HG03139 (cell line): ENCODE results near the gene LDLRAD4.

Source experiments
- ATAC-seq: cut with Tn5 transposase; IDR thresholded peaks from one replicate; pipeline ENCODE4 v1.9.1; 2021; ENCODE audit not compliant: unreplicated experiment

LDLRAD4 gene

GRCh38 chr18:13496691-13497281, 278.2 kb downstream of the LDLRAD4 start:
- no peak for ATAC-seq

DNA sequence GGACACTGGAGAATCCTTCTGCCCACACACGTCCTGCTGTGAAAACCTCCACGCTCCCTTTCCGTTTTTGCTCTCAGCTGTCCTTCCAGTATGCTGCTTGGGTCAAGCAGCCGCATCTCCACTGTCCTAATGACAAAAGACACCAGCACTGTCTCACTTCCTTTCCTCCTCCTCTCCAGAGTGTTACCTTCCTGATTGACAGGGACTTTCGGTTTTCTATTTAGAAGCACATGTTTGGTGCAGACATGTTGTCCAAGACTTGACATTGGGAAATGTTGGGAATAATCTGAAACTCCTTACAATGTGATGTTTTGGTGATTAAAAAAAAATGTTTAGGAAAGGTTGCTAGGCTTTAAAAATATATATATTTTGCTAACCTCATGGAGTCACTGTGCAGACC, 281.2 kb downstream of the LDLRAD4 start:
- ATAC-seq = no peak

- ATAC-seq = no peak
Measured at GRCh38 chr18:13500227-13500865, 281.8 kb downstream of the LDLRAD4 start.

GRCh38 chr18:13500869-13501542, 282.4 kb downstream of the LDLRAD4 start:
- ATAC-seq = no peak

DNA sequence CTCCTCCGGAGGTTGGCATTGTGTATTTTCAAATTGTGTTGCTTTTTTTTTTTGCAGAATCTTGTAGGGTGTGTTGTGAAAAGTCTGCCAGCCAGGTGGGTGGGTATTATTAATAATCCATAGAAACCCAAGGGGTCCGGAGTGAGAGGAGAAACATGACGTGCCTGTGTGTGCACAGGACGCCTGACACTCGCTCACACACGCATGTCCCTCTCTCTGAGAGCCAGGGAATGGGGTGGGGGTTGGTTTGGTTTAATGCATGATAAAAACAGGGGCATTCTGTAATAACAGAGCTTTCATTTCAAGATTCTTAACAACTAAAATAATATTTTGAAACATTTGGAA, 283.0 kb downstream of the LDLRAD4 start:
- no peak for ATAC-seq

- peak; percentile 67 for ATAC-seq
Measured at GRCh38 chr18:13501891-13502290, 283.3 kb downstream of the LDLRAD4 start.

GRCh38 chr18:13502585-13502984, 284.0 kb downstream of the LDLRAD4 start:
- no peak for ATAC-seq

DNA sequence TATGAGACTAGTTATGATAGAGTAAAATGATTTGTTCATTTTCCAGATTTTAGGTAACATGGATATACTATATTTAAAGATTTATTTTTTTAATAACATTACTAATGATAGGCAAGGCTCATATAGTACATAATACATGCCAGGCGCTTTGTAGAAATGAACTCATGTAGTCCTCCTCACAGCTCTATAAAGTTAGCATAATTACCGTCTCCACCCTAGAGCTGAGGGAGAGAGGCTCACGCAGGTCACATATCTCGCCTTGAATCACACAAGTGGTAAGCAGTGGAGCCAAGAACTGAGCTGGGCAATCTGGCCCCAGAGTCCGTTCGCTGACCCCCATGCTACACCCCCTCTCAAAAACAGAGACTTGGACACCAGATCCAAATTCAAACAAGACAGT, 285.3 kb downstream of the LDLRAD4 start:
- ATAC-seq = no peak

DNA sequence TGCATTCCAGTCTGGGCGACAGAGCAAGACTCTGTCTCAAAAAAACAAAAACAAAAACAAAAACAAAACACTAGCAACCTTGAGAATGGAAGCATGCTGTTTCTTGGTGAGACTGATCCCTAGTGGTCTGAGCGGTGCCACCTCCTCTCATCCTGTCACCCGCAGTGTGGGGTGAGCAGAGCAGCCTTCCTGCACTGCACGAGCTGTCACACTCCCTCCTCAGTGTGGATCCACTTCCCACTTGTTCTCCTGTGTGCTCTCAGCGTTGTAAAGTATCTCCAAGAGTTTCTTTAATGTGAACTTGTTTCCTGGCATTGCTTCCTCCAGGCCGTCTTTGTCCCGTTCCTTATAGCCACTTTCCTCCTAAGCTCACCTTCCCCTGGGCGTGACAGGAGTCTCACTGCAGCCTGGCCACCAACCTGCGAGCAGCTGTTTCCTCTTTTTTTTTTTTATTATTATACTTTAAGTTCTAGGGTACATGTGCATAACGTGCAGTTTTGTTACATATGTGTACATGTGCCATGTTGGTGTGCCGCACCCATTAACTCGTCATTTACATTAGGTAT, 287.3 kb downstream of the LDLRAD4 start:
- ATAC-seq = no peak

DNA sequence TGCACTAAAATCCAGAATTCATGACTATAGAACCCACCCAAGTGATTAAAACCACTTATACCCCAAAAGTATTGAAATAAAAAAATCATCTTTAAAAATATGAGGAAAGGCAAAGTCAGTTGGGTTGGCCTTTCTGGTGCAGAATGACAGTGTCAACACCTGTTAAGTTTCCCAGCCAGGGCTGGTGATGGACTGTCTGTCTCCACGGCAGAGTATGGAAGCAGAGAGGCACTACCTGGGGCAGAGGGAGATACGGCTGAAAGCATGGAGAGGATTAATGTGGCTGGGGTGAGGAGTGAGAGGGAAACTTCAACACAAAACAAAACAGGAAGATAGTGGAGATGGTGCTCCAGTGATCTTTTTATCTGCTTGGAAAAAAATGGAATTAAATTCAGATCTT, 292.0 kb downstream of the LDLRAD4 start:
- no peak for ATAC-seq

GRCh38 chr18:13511961-13512577, 293.5 kb downstream of the LDLRAD4 start:
- no peak for ATAC-seq

DNA sequence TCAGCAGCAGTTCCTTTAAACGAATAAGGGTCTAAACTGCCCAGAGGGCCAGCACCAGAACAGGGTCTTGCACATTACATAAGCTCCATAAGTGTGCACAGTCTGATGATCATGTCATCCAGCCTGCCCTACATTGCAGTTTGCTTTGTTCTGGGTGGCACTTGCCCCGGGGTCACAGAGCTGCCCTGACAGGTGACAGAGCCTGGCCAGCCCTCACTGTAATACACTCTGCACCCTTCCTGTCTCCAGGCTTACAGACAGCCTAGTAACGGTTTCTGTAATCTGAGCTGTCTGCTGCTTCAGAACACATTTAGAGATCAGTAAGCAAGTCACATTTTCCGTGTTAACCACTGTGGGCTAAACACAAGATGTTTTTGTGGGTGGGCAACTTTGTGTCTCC, 294.5 kb downstream of the LDLRAD4 start:
- no peak for ATAC-seq

GRCh38 chr18:13513481-13513880, 294.9 kb downstream of the LDLRAD4 start:
- ATAC-seq = no peak

DNA sequence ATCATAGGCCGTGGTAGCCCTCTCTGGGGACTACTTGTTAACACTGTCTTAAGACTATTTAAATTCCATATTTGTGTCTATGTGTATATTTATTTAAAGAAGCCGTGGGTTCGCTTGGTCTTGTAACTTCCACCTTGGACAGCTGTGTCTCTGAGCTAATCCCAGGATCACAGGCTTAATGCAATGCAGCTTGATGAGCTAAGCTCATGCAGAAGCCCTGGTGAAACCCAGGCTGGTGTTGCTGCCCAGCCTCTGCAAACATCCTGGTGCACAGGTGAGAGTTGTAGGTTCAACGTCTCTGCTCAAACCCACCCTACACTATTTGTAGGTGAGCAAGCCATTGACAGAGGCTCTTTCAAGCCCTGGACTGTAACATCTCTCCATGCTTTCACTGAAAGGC, 296.0 kb downstream of the LDLRAD4 start:
- ATAC-seq = no peak

GRCh38 chr18:13516855-13517254, 298.3 kb downstream of the LDLRAD4 start:
- ATAC-seq = no peak

- ATAC-seq = no peak
Measured at GRCh38 chr18:13517369-13517768, 298.8 kb downstream of the LDLRAD4 start.

GRCh38 chr18:13518382-13518781, 299.8 kb downstream of the LDLRAD4 start:
- no peak for ATAC-seq

GRCh38 chr18:13520306-13520705, 301.7 kb downstream of the LDLRAD4 start:
- no peak for ATAC-seq

DNA sequence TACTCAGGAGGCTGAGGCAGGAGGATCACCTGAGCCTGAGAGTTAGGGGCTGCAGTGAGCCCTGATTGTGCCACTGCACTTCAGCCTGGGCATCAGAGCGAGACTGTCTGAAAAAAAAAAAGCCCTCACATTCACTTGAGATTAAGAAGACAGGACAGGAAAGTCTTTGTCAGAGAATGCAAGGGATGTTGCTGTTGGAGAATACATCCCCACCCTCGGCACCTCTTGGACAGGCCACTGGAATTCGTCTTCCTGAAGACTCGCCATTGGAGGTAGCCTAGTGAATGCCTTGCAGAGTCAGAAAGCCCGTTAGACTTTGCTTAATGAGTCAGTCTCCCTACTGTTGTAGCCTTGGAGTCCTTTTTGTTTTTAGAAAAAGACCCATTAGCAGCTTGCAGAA, 302.2 kb downstream of the LDLRAD4 start:
- no peak for ATAC-seq

DNA sequence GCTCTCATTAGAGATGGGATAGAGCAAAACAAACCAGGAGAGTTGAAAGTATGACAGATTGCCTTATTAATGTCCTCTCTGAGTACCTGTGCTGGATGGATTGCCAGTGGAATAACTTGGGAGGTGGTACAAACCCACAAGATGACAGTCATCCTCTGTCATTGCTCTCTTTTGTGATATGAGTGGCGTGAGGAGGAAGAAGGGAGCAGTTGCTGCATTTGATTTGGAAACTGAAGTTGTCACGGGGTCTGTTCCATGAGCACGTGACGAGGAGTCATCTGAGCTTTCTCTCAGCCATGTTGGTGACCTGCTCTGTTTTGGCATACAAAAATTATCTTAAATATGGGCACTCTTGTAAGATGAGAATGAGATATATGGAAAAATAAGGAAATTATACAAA, 302.9 kb downstream of the LDLRAD4 start:
- ATAC-seq = no peak

DNA sequence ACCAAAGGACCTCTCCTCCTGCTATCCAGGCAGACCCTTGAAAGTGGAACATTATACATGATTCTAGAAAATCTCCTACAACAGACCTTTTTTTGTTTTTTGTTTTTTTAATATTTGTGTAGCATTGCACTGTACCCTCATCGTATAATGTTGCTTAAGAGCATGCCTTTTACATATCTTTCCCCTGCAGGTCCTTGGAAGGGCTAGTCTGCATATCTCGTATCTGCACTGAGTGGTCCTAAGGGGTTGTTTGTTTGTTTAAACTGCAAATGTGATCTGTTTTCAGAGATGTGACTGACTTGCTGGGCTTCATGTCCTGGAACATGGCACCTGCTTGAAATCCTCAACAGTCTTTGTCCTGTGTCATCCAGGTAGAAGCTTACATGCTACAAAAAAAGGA, 303.7 kb downstream of the LDLRAD4 start:
- no peak for ATAC-seq
